SK-N-SH (cell line): Measurements from ENCODE around the gene LFNG.

Source experiments
- CHD2 ChIP-seq: fragments of 150-350 bp; IDR thresholded peaks from 2 replicates; pipeline ENCODE4 v1.6.1; 2018; ENCODE audit warnings: low read length; ENCODE audit not compliant: partially characterized antibody
- EP300 ChIP-seq, 2 experiments: IDR thresholded peaks; 2 replicates each; pipeline versions ENCODE4 v1.4.0 to v1.6.1; 2012; ENCODE audit warnings: borderline replicate concordance in 1 of 2, low read depth in 1 of 2, low read length in 1 of 2
- EZH2phosphoT487 ChIP-seq: fragments of 200-600 bp; sonication (generic); IDR thresholded peaks from 2 replicates; pipeline ENCODE4 v1.6.1; 2017; ENCODE audit warnings: low read depth, mixed run types, mild to moderate bottlenecking, antibody characterized with exemption, moderate library complexity, borderline replicate concordance
- GABPA ChIP-seq: IDR thresholded peaks from 2 replicates; pipeline ENCODE4 v1.4.0; 2012; ENCODE audit warnings: low read depth, mild to moderate bottlenecking
- JUND ChIP-seq: IDR thresholded peaks from 2 replicates; pipeline ENCODE4 v1.4.0; 2012
- RAD21 ChIP-seq: IDR thresholded peaks from 2 replicates; pipeline ENCODE4 v1.6.1; 2012; ENCODE audit warnings: mild to moderate bottlenecking, low read length
- SIN3A ChIP-seq: IDR thresholded peaks from 2 replicates; pipeline ENCODE4 v1.6.1; 2012; ENCODE audit warnings: low read depth, mild to moderate bottlenecking, low read length, moderate library complexity, borderline replicate concordance
- TEAD4 ChIP-seq: IDR thresholded peaks from 2 replicates; pipeline ENCODE4 v1.4.0; 2012; ENCODE audit warnings: mild to moderate bottlenecking, borderline replicate concordance; ENCODE audit not compliant: insufficient read depth
- TF ChIP-seq, protein P1 (sequence below): fragments of 200-600 bp; sonication (generic); IDR thresholded peaks from 2 replicates; pipeline ENCODE4 v1.6.1; 2017; ENCODE audit warnings: antibody characterized with exemption, mild to moderate bottlenecking, moderate library complexity
- TF ChIP-seq, protein P2 (sequence below): IDR thresholded peaks from 2 replicates; pipeline ENCODE4 v1.4.0; 2012; ENCODE audit warnings: low read depth, borderline replicate concordance
- TF ChIP-seq, protein P3 (sequence below): IDR thresholded peaks from 2 replicates; pipeline ENCODE4 v1.6.1; 2012; ENCODE audit warnings: mild to moderate bottlenecking, low read depth, low read length, moderate library complexity
- TF ChIP-seq, protein P4 (sequence below): IDR thresholded peaks from 2 replicates; pipeline ENCODE4 v1.4.0; 2012; ENCODE audit warnings: low read depth
- TF ChIP-seq, protein P5 (sequence below): IDR thresholded peaks from 2 replicates; pipeline ENCODE4; 2012

DNA sequence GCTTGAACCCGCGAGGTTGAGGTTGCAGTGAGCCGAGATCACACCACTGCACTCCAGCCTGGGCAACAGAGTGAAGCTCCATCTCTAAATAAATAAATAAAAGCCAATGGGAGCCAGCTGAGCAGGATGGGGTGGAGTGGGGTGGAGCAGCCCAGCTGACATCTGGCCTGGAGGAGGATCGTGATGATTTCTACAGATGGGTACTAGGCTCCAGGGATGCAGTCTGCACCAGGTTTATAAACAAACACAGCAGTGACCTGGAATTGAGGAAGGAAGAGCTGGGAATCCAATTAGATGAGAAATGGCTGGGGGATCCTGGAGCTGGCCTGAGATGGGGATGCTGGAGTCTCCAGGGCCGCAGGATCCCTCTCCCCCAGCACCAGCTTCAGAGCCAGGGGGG is 36.1 kb upstream of the LFNG start:
- TF ChIP-seq CHD2 (no peak), EP300 (IDR thresholded peaks at IDR 0.05; ENCODE audit: borderline replicate concordance in 1 of 2, low read depth in 1 of 2, low read length in 1 of 2) (no peak; a peak in 1 of 4 replicates), RAD21 (no peak), GABPA (no peak), SIN3A (no peak), JUND (no peak), EZH2phosphoT487 (no peak), TEAD4 (no peak)
- TF ChIP-seq, protein P1, sequence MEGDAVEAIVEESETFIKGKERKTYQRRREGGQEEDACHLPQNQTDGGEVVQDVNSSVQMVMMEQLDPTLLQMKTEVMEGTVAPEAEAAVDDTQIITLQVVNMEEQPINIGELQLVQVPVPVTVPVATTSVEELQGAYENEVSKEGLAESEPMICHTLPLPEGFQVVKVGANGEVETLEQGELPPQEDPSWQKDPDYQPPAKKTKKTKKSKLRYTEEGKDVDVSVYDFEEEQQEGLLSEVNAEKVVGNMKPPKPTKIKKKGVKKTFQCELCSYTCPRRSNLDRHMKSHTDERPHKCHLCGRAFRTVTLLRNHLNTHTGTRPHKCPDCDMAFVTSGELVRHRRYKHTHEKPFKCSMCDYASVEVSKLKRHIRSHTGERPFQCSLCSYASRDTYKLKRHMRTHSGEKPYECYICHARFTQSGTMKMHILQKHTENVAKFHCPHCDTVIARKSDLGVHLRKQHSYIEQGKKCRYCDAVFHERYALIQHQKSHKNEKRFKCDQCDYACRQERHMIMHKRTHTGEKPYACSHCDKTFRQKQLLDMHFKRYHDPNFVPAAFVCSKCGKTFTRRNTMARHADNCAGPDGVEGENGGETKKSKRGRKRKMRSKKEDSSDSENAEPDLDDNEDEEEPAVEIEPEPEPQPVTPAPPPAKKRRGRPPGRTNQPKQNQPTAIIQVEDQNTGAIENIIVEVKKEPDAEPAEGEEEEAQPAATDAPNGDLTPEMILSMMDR = no peak
- TF ChIP-seq, protein P2, sequence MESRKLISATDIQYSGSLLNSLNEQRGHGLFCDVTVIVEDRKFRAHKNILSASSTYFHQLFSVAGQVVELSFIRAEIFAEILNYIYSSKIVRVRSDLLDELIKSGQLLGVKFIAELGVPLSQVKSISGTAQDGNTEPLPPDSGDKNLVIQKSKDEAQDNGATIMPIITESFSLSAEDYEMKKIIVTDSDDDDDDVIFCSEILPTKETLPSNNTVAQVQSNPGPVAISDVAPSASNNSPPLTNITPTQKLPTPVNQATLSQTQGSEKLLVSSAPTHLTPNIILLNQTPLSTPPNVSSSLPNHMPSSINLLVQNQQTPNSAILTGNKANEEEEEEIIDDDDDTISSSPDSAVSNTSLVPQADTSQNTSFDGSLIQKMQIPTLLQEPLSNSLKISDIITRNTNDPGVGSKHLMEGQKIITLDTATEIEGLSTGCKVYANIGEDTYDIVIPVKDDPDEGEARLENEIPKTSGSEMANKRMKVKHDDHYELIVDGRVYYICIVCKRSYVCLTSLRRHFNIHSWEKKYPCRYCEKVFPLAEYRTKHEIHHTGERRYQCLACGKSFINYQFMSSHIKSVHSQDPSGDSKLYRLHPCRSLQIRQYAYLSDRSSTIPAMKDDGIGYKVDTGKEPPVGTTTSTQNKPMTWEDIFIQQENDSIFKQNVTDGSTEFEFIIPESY = no peak
- TF ChIP-seq, protein P3, sequence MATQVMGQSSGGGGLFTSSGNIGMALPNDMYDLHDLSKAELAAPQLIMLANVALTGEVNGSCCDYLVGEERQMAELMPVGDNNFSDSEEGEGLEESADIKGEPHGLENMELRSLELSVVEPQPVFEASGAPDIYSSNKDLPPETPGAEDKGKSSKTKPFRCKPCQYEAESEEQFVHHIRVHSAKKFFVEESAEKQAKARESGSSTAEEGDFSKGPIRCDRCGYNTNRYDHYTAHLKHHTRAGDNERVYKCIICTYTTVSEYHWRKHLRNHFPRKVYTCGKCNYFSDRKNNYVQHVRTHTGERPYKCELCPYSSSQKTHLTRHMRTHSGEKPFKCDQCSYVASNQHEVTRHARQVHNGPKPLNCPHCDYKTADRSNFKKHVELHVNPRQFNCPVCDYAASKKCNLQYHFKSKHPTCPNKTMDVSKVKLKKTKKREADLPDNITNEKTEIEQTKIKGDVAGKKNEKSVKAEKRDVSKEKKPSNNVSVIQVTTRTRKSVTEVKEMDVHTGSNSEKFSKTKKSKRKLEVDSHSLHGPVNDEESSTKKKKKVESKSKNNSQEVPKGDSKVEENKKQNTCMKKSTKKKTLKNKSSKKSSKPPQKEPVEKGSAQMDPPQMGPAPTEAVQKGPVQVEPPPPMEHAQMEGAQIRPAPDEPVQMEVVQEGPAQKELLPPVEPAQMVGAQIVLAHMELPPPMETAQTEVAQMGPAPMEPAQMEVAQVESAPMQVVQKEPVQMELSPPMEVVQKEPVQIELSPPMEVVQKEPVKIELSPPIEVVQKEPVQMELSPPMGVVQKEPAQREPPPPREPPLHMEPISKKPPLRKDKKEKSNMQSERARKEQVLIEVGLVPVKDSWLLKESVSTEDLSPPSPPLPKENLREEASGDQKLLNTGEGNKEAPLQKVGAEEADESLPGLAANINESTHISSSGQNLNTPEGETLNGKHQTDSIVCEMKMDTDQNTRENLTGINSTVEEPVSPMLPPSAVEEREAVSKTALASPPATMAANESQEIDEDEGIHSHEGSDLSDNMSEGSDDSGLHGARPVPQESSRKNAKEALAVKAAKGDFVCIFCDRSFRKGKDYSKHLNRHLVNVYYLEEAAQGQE = no peak
- TF ChIP-seq, protein P4, sequence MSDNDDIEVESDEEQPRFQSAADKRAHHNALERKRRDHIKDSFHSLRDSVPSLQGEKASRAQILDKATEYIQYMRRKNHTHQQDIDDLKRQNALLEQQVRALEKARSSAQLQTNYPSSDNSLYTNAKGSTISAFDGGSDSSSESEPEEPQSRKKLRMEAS = no peak
- TF ChIP-seq, protein P5, sequence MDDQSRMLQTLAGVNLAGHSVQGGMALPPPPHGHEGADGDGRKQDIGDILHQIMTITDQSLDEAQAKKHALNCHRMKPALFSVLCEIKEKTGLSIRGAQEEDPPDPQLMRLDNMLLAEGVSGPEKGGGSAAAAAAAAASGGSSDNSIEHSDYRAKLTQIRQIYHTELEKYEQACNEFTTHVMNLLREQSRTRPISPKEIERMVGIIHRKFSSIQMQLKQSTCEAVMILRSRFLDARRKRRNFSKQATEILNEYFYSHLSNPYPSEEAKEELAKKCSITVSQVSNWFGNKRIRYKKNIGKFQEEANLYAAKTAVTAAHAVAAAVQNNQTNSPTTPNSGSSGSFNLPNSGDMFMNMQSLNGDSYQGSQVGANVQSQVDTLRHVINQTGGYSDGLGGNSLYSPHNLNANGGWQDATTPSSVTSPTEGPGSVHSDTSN = no peak
